PFSK-1 (cell line): ENCODE data around the gene ASCC3.

ENCODE experiments used
- FOXP2 ChIP-seq: optimal IDR thresholded peaks from 2 replicates; pipeline ENCODE3; 2011; ENCODE audit warnings: borderline replicate concordance, control low read depth, inconsistent platforms; ENCODE audit not compliant: insufficient read depth; ENCODE audit errors: extremely low read length, extremely low read depth
- POLR2AphosphoS5 ChIP-seq: IDR thresholded peaks from 2 replicates; pipeline ENCODE4 v1.6.1; 2012; ENCODE audit warnings: low read depth, mild to moderate bottlenecking, control low read depth, low read length, moderate library complexity
- SIN3A ChIP-seq: IDR thresholded peaks from 2 replicates; pipeline ENCODE4 v1.6.1; 2012; ENCODE audit warnings: mild to moderate bottlenecking, low read length, moderate library complexity, borderline replicate concordance; ENCODE audit not compliant: insufficient read depth
- TAF1 ChIP-seq: IDR thresholded peaks from 2 replicates; pipeline ENCODE4 v1.6.1; 2012; ENCODE audit warnings: low read length, control low read depth, borderline replicate concordance; ENCODE audit not compliant: insufficient read depth
- TF ChIP-seq, protein P1 (sequence below), 2 experiments: IDR thresholded peaks; 2 replicates each; pipeline versions ENCODE4 v1.6.1 to v1.8.0; 2011 to 2012; ENCODE audit warnings: low read depth in 2 of 2, low read length in 2 of 2, control low read depth in 1 of 2, inconsistent platforms in 1 of 2, mild to moderate bottlenecking in 1 of 2, moderate library complexity in 1 of 2; ENCODE audit not compliant: insufficient read depth in 1 of 2

Gene ASCC3

GRCh38 chr6:100880149-100880852 is 828 bp downstream of the ASCC3 start:
- TF ChIP-seq, protein P1, sequence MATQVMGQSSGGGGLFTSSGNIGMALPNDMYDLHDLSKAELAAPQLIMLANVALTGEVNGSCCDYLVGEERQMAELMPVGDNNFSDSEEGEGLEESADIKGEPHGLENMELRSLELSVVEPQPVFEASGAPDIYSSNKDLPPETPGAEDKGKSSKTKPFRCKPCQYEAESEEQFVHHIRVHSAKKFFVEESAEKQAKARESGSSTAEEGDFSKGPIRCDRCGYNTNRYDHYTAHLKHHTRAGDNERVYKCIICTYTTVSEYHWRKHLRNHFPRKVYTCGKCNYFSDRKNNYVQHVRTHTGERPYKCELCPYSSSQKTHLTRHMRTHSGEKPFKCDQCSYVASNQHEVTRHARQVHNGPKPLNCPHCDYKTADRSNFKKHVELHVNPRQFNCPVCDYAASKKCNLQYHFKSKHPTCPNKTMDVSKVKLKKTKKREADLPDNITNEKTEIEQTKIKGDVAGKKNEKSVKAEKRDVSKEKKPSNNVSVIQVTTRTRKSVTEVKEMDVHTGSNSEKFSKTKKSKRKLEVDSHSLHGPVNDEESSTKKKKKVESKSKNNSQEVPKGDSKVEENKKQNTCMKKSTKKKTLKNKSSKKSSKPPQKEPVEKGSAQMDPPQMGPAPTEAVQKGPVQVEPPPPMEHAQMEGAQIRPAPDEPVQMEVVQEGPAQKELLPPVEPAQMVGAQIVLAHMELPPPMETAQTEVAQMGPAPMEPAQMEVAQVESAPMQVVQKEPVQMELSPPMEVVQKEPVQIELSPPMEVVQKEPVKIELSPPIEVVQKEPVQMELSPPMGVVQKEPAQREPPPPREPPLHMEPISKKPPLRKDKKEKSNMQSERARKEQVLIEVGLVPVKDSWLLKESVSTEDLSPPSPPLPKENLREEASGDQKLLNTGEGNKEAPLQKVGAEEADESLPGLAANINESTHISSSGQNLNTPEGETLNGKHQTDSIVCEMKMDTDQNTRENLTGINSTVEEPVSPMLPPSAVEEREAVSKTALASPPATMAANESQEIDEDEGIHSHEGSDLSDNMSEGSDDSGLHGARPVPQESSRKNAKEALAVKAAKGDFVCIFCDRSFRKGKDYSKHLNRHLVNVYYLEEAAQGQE (IDR thresholded peaks at IDR 0.05; ENCODE audit: insufficient read depth in 1 of 2, low read depth in 2 of 2, low read length in 2 of 2): no peak
- TF ChIP-seq FOXP2 (no peak), SIN3A (no peak), TAF1 (no peak), POLR2AphosphoS5 (no peak)

- TF ChIP-seq FOXP2 (no peak), TAF1 (no peak), SIN3A (no peak), POLR2AphosphoS5 (no peak)
- TF ChIP-seq, protein P1 (IDR thresholded peaks at IDR 0.05; ENCODE audit: insufficient read depth in 1 of 2, low read depth in 2 of 2, low read length in 2 of 2): no peak
These were observed 1.8 kb downstream of the ASCC3 start for GRCh38 chr6:100879317-100879716.

DNA sequence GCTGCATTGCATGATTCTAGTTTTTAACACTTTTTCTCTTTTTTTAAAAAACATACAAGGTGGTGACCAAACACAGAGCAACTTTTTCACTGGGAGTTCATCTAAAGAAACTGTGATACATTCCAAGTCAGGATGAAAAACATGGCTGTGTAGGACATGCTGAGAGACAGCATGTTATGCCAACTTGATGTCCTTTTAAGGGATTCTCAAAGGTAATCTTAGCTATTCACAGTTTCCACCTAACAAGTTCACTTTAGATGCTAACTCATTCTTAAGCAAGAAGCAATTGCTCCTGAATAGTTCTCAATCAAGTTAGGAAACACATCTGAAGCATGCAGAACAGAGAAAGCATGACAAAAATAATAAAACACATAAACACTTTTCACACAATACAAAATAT is 3.3 kb downstream of the ASCC3 start:
- TF ChIP-seq, protein P1 (IDR thresholded peaks at IDR 0.05; ENCODE audit: insufficient read depth in 1 of 2, low read depth in 2 of 2, low read length in 2 of 2): no peak
- no peak for TF ChIP-seq FOXP2
- no peak for TF ChIP-seq POLR2AphosphoS5
- TF ChIP-seq TAF1: no peak
- no peak for TF ChIP-seq SIN3A

- TF ChIP-seq, protein P1 (IDR thresholded peaks at IDR 0.05; ENCODE audit: insufficient read depth in 1 of 2, low read depth in 2 of 2, low read length in 2 of 2): no peak
- TF ChIP-seq TAF1 (no peak), FOXP2 (no peak), SIN3A (no peak), POLR2AphosphoS5 (no peak)
These were observed 4.9 kb downstream of the ASCC3 start for GRCh38 chr6:100876251-100876650.

GRCh38 chr6:100865525-100865924 is 15.6 kb downstream of the ASCC3 start:
- TF ChIP-seq TAF1 (no peak), FOXP2 (no peak), POLR2AphosphoS5 (no peak), SIN3A (no peak)
- TF ChIP-seq, protein P1 (IDR thresholded peaks at IDR 0.05; ENCODE audit: insufficient read depth in 1 of 2, low read depth in 2 of 2, low read length in 2 of 2): no peak
